GM19468 (cell line): ENCODE results near the gene GRM3.

Experiments used
- ATAC-seq: cut with Tn5 transposase; IDR thresholded peaks from one replicate; pipeline ENCODE4 v1.9.1; 2021; ENCODE audit warnings: mild to moderate bottlenecking, moderate library complexity, moderate number of reproducible peaks; ENCODE audit not compliant: unreplicated experiment; ENCODE audit errors: extremely low read depth

Gene GRM3

DNA sequence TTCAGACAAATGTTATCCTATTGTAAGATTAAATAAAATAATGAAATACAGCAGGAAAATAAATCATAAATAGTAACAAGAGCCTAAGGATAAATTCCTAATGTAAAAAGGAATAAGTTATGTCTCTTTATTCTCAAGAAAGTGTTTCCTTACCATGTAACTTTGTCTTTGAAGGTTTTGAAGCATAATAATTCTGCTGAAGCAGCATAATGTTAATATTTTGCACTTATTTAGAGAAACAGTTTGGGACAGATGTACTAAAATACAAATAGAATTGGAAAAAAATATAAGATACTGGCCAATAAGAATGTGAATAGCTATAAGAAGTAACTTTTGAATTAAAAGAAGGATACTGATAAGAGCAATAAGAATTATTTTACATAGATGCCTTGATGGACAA is 45.7 kb downstream of the GRM3 start:
- ATAC-seq, result no peak

DNA sequence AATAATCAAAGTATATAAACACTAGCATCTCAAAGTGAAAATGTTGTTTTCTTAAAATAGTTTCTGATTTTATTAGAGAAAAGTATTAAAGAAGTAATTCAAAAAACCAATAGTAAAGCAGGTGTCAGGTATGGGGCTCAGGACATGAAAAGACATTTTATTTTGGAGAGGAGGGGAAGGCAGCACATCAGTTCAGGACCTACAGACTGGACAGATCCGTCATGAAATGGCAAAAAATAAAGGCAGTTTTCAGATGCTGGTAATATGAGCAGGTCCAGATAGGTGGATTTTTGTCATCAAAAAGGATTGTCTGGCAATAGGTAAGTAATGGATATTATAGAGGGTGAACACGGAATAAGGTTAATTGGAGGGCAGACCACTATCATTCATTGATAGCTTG is 49.0 kb downstream of the GRM3 start:
- no peak for ATAC-seq

DNA sequence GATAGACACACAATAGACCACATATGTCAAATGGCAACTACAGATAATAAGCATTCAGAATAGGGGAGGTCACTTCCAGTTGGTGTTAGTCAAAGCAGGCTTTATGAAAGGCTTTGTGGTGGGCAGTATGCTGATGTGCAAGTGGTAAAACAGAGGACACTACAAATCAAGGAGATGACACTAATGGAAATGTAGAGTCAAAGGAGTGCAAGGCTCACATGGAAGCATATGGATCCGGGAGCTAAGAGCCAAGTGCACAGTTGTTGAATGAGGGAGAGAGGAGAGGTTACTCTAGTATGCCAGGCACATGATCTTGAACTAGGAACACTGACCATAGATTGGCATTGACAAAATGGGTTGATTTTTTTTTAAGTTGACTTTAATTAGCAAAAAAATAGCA is 62.7 kb downstream of the GRM3 start:
- no peak for ATAC-seq

DNA sequence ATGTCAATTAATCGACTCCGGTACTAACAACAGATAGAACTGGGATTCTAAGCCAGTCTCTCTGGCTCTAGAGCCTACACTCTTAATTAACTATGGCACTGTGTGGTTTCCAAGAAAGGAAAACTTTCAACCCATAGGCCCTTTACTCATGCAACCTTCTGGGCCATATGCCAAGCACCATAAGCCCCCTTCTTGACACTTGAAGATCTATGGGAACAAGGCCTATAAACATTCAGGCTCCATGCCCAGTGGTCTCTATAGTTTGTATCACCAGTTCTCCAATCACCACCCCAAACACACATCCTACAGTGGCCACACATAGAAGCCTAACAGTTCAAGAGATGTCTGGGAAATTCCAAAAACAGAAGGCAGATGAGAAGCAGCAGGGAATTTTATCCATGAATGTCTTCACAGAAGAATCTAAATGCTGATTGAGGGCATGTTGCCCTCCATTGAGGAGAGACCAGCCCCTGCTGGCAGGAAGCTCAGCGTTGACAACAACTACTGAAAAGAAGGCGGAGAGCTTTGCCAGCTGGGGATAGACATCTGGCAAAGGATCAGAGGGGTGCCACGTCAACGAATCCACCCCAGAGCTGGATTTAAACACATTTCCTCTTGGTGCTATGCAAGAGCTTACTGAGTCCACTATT is 64.4 kb downstream of the GRM3 start:
- no peak for ATAC-seq

DNA sequence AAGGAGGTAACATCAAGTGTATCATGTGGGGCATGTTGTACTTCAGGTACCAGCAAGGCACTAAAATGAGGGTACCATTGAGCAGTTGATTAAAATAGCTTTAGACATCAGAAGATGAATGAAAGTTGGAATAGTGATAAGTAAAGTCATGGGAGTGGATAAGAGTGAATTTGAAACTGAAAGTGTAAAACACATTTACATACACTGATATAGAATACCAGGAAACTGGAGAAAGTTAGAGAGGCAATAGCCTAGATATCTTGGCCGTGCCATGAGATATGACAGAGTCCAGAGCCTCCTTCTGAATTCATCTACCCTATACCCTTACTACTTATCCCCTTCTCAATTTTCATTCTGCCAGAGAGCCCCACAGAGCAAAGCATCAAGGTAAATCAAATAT is 76.6 kb downstream of the GRM3 start:
- no peak for ATAC-seq

DNA sequence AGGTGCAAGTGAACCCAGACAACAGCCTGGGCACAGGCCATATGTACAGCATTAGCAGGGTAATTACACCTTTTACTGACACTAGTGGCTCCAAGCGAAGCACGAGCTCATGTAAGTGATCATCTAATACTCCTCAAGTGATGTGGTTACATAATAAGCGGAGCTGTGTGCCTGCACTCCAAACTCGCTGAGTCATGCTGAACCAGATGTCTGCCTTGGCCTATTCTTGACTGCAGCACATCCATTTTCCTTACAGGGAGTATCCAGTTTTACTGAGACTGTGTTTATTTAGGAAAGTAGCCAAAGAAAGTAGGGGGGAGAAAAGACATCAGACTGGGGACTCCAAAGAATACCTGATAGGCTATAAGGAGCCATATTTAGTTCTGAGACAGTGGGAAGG is 90.1 kb downstream of the GRM3 start:
- no peak for ATAC-seq

DNA sequence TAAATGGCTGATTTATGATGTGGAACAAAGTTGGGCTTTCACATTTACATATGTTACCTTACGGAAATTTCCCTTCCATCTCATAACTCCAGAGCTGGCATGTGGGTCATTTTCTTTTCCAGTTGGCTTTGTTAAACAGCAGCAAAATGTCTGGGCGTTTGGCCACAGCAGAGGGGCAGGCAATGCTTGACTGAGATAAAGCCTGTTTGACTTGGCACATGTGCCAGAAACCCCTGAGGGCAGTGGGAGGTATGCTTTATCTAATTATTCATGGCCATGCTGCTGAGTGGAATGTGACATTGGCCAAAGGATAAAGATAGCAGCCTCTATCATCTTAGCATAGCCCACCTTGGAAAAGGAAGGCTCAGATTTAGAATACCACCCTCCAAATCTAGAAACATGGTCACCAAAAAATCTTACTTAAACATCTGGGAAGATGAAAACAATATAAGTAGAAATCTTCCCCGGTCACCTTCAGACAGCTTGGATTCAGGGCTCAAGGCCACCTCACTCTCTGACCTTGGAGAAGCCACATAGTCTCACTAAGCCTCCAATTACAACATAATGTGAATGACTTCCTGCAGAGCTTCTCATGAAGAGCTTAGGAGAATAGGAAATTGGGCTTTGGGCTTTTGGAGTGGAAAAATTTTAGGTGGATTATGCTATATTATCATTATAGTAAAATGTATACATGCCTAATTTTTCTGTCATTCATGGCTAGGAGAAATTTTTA is 101.5 kb downstream of the GRM3 start:
- ATAC-seq, result no peak

DNA sequence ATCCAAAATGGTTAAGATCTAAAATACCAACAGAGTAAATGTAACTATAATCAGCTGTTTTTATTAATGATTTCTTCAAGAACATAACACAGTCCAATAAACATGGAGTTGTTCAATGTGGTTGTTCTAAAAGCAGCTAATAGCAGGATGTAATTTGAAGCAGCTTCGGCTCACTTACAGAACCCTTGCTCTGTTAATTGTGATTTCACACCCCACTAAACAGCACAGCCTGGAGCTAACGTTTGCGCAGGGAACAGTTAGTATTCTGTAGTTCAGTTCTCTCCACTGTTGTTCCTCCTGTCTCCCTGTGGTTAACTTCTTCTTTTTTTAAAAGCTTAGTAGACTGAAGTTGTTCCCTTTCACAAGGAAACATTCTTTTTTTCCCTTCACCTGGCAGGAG is 104.0 kb downstream of the GRM3 start:
- no peak for ATAC-seq

DNA sequence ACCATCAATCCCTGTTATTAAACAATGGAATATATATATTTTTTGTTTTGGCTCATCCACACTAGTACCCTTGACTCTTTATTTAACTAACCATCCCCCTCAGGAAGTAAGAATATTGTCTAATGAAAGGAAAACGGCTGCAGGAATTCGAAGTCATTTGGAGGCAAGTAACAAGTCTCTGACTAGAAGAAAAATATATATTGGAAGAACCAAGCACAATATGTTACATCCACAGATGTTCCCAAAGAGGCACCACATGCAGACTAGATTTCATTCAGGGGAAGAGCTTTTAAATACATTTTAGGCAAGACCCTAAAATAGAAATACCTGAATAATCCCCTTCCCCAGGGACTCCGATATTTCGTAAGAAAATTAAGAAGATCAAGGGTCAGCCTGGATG is 104.5 kb downstream of the GRM3 start:
- no peak for ATAC-seq

DNA sequence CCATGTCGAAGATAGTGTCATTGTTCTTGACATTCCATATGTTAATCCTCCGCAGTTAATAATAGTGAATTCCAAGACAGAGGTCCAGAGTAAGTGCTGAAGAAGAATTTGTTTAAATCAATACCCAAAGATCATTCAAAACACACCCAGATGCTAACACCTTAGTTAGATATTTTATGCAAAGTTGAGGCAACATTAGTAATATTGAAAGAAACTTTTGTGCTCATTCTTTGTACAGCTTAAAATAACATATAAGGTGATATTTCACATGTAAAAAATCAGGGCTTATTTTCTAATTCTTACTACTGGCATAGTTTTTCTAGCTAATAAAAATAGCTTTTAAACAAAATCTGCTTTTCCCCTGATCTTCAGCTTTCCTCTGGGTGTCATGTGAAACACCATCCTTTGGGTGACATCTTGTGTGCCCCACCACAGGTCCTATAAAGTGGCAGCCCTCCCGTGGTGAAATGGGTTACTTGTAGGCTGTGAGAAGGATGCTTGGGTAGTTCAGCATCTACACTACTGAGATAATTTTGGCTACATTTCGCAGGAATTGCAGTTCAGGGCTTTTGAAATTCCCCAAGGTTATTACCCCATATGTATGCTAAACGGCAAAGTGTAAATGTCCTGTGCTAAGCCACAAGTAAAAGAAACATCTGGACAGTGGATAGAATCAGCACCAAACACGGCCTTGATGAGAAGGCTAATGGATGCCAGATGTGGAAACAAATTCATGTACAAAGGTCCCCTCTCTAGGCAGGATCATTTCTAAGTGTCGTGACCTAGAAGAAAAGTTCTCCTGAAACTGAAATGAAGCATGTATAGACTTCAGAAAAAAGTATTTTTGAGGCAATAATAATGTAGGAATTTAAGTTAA is 105.4 kb downstream of the GRM3 start:
- ATAC-seq, result peak; percentile 24

DNA sequence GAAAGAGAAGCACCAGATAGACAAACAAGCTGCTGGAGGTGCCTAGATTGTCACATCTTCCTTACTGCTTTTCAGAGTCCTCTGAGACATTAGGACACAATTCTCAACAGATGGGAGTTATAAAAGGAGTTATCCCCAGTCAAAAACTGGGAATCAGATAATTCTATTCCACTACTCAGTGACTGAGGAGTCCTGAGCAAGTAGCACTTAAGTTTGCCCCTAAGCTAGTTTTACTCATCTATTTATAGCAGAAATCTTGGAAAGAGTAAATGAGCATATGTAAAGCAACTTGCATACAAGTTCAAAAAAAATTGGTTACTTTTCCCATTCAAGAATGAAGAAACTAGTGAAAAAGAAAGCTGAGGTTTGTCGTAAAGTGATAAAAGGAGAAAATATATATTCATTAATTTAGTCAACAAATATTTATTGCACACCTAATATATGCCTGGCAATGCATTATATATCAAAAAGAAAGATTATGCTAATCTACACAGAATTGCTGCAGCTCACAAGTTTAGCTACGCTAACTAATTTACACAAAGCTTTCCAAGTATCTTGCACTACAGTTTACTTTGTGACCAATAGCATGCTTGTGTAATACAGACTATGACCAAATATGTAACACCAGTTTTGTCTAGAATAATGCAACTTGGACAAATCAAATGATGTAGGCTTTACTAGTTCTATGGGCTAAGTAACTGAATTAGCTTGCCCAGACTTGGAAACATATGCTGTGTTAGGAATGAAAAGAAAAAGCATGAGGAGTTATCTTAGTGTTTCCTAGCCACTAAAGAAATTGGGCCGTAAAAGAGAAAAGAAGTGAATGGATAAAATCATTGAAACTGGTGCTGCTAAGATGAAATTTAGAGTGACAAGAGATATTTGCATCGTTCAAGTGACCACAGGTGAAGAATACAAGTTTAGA is 106.3 kb downstream of the GRM3 start:
- ATAC-seq, result no peak

DNA sequence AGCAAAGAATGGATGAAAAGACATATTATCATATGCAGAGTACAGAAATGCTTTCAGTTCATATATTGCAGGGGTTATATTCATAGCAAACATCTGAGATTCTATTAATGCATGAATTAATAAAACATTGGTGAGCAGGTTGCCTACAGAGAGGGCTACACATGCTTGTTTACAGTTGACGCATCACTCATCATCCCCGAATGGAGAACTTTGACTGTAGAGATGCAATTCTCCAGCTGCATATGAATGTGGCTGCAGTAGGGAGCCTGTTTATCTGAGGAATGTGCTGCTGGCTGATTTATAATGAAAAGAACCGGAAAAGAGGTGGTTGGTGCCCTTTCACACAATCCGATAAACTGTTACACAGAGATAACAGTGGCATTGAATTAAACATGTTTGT is 116.5 kb downstream of the GRM3 start:
- no peak for ATAC-seq

DNA sequence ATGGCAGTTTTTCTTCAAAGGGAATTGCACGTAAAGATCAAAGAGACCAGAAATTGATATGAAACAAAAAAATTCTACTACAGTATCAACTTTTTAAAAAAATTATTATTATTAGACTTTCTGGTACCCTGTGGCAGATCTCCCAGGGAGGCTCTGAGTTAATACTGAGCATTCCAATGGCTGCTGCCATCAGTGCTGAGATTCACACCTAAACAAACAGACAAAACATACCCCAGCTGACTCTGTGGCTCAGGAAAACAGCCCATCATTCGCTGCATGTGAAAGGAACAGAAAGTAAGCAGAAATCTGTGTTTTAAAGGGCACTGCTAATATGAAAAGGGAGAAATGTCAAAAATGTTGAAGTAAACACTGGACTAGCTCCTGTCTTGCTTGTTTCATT is 118.4 kb downstream of the GRM3 start:
- ATAC-seq, result no peak

DNA sequence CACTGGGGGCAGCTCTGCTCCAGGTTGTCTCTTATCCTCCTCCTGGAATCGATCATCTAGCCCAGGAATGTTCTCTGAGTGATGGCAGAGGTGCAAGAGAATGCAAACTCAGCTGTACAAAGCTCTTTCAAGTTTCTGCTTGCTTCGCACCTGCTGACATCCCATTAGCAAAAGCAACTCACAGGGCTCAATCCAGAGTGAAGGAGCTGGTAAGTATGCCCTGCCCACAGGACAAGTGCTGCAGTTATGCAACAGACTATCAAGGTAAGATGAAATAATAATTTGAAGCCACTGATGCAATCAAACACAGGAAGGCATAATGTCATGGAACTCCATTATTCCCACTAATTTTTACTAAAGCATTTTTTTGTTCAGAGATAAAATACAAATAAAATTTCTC is 122.2 kb downstream of the GRM3 start:
- ATAC-seq, result no peak

DNA sequence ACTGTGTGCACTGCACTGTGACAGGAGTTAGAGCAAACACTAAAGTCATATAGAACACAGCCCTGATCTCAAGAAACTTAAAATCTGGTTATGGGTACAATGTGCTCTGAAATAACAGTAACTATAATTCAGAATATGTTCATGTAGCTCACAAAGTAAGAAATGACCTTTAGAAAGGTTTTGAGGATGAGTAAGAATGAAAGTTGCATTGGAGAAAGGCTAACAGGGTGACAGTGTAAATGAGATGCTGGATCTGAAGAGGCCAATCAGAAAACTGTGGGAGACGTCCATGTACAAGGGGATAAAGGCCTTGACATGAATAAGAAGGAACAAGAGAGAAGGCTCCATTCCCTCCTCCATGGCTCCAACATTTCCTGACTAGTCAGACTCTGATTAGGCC is 124.7 kb downstream of the GRM3 start:
- no peak for ATAC-seq

DNA sequence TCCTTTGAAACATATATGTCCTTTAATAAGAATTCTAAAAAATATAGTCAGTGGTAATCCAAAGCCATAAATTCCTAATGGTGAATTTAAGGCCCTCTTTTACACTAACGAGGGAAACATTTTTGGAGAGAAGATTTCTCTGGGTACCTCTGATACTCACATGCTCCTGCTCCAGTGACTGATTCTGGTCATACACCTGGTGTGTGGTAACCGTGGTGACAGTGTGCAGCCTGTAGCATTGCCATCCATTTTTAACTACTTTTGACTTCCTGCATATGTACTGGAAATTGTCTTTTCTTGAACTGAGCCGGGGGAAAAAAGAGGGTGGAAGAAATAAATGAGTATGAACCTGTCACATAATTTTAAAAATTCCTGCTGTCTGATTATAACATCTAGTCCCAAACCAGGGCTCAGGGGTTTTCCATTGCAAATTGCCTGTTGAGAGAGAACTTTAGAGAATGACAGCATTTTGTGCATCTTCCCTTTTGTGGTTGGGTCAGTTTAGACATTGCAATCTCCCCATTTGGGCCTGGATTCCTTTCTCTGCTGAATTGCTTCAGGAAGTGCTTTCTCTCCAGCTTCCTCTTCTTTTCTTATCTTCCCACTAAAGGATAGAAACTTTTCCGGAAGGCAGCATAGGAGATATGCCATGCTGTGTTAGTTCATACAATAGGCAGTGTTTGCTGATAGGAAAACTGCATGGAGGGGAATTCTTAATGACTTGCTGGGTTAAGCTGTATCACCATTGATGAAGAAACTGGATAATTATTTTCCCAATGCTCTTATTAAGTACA is 125.5 kb downstream of the GRM3 start:
- ATAC-seq, result no peak

DNA sequence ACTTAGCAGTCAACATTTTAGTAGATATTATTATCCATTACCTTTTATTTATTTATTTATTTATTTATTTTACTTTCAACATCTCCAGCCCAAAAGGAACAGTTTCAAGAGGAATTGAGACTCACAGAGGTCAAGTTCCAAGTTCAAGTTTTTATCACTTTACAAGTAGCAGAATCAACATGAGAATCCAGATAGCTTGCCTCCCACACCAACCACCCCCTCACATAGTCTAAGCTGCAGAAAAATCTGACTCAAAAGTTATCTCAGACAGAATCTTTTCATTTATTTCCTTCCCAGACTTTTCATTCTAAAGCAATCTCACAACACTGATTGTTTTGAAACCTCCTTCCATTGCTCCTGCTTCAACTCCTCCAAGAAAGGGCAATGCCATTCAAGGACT is 129.6 kb downstream of the GRM3 start:
- no peak for ATAC-seq

DNA sequence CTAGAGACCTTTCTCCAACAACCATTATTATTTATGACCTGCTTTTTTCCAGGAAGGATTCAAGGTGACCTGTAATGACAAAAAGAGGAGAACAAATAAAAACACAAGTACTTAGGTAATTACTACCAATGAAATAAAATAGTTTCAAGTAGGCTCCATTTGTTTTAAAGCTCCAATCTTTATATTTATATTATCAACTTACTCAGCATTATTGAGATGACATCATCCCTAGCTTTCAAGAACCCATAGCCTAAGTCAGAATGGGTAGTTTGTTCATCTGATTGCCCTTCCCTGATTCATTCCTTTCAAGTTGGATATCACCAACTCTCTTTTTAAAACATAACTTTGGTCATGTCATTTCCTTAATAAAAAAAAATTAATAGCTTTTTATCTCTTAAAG is 131.5 kb downstream of the GRM3 start:
- ATAC-seq, result no peak

DNA sequence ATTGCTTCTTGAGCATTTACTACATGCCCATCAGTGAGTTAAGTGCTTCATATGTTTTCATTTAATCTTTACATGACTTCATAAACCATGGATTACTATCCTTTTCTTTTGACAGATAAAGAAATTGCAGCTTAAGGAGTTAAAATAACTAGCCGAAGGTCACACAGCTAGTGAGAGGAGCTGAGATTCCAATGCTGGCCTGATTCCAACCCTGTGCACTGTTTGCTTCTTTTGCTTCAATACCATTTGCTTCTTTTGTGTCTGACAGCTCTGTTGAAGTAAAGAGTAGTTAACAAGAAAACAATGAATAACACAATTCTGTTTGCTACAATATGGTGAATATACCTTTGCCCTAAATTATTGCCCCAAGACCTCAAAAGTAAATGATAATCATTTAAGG is 132.4 kb downstream of the GRM3 start:
- ATAC-seq, result no peak
